NCI-H510A (cell line): ENCODE results near the gene MRPL39.
"Not testable (repeated sequence)": the region's sequence is repeated elsewhere in the genome, so short reads cannot be mapped to it uniquely, and the experiment has no call there.

Source experiments
- DNase-seq: peaks from one replicate; lab custom pipeline; 2025; lab: John Stamatoyannopoulos, UW

The MRPL39 gene

GRCh38 chr21:25607151-25608043 lies at the start of gene MRPL39:
MRPL39 (minus strand) TSS chr21:25607481; CDS start chr21:25607475, 6 bp downstream.
- DNase-seq = peak; percentile 70

- DNase-seq = no peak
These were observed 49.1 kb upstream of the MRPL39 start for GRCh38 chr21:25656412-25656811.

GRCh38 chr21:25649146-25649545 lies 41.9 kb upstream of the MRPL39 start:
- no peak for DNase-seq

- no peak for DNase-seq
These were observed 40.4 kb upstream of the MRPL39 start for GRCh38 chr21:25647647-25648046.

GRCh38 chr21:25646474-25646873 lies 39.2 kb upstream of the MRPL39 start:
- DNase-seq = no peak

- no peak for DNase-seq
These were observed 36.2 kb upstream of the MRPL39 start for GRCh38 chr21:25643486-25643885.

- DNase-seq = no peak
These were observed 33.6 kb upstream of the MRPL39 start for GRCh38 chr21:25640943-25641292.

GRCh38 chr21:25640202-25640942 lies 33.1 kb upstream of the MRPL39 start:
- no peak for DNase-seq

- no peak for DNase-seq
These were observed 32.4 kb upstream of the MRPL39 start for GRCh38 chr21:25639551-25640201.

GRCh38 chr21:25638660-25639550 lies 31.6 kb upstream of the MRPL39 start, which contains the start of gene JAM2:
JAM2 (plus strand) TSS chr21:25639258; CDS start chr21:25639822, 564 bp downstream.
- no peak for DNase-seq

GRCh38 chr21:25637851-25638659 lies 30.8 kb upstream of the MRPL39 start:
- no peak for DNase-seq

GRCh38 chr21:25636727-25637126 lies 29.4 kb upstream of the MRPL39 start:
- DNase-seq = no peak

GRCh38 chr21:25635310-25635709 lies 28.0 kb upstream of the MRPL39 start:
- no peak for DNase-seq

GRCh38 chr21:25632296-25632695 lies 25.0 kb upstream of the MRPL39 start:
- no peak for DNase-seq

- DNase-seq = no peak
These were observed 19.5 kb upstream of the MRPL39 start for GRCh38 chr21:25626757-25627156.

GRCh38 chr21:25625776-25626555 lies 18.7 kb upstream of the MRPL39 start:
- DNase-seq = not testable (repeated sequence)

GRCh38 chr21:25625036-25625435 lies 17.8 kb upstream of the MRPL39 start:
- no peak for DNase-seq

GRCh38 chr21:25624511-25624910 lies 17.2 kb upstream of the MRPL39 start:
- no peak for DNase-seq

GRCh38 chr21:25619198-25619597 lies 11.9 kb upstream of the MRPL39 start:
- DNase-seq = no peak

GRCh38 chr21:25615880-25616279 lies 8.6 kb upstream of the MRPL39 start:
- DNase-seq = no peak
